CD4-positive, alpha-beta T cell (primary cell): ENCODE results near the gene STRADB. TPM values are rescaled to one million over a fixed set of nuclear protein-coding genes. Genes with fewer than 3 reads are reported as not detected.

Experiments
- ATAC-seq: fragments of 200-7000 bp; cut with Tn5 transposase; one replicate; pipeline ENCODE4 v1.10.0; 2022; ENCODE audit warnings: mild to moderate bottlenecking; ENCODE audit not compliant: poor library complexity
- CTCF ChIA-PET: fragments of 350-600 bp; sonication (Branson Sonifier 250); formaldehyde crosslinking; loops from one replicate; lab custom pipeline; 2021; ENCODE audit warnings: antibody characterized with exemption, inconsistent platforms; lab: Charles Lee
- POLR2A ChIA-PET: fragments of 350-600 bp; sonication (Branson Sonifier 250); formaldehyde crosslinking; loops from one replicate; lab custom pipeline; 2021; ENCODE audit warnings: antibody characterized with exemption, inconsistent platforms; lab: Charles Lee
- DNase-seq, 14 experiments: peaks; one replicate each; pipeline ENCODE4 v3.0.0-alpha.2; 2013 to 2020; ENCODE audit warnings: mixed read lengths in 2 of 14
- H3K27ac ChIP-seq, 2 donors: one replicate each; pipeline versions ENCODE4 v1.5.1 to v1.7.0; 2013; ENCODE audit warnings: low read length in 2 of 2, low read depth in 1 of 2, mild to moderate bottlenecking in 1 of 2
- H3K27me3 ChIP-seq, 2 experiments: 1 replicate in 1 of 2; 2 replicates in 1 of 2; pipeline versions ENCODE4 v1.6.1 to v1.7.0; 2013; ENCODE audit warnings: low read length in 2 of 2, control low read depth in 1 of 2, mild to moderate bottlenecking in 1 of 2, moderate library complexity in 1 of 2; ENCODE audit not compliant: insufficient read depth in 2 of 2, control insufficient read depth in 1 of 2
- H3K36me3 ChIP-seq: one replicate; pipeline ENCODE4 v1.6.1; 2013; ENCODE audit warnings: low read length, control low read depth; ENCODE audit not compliant: insufficient read depth
- H3K4me1 ChIP-seq: one replicate; pipeline ENCODE4 v1.6.1; 2013; ENCODE audit warnings: low read length, control low read depth; ENCODE audit not compliant: insufficient read depth
- H3K4me3 ChIP-seq: one replicate; pipeline ENCODE4 v1.5.1; 2013; ENCODE audit warnings: mild to moderate bottlenecking, low read length, moderate library complexity
- H3K9me3 ChIP-seq, 2 experiments: 1 replicate in 1 of 2; 2 replicates in 1 of 2; pipeline versions ENCODE4 v1.6.1 to v1.7.0; 2013; ENCODE audit warnings: low read length in 2 of 2, mild to moderate bottlenecking in 2 of 2, control low read depth in 1 of 2, moderate library complexity in 1 of 2; ENCODE audit not compliant: control insufficient read depth in 1 of 2, insufficient read depth in 1 of 2
- H3K27ac Mint-ChIP-seq: one replicate; pipeline ENCODE4 v1.8.0; 2020; ENCODE audit warnings: mixed read lengths
- H3K27me3 Mint-ChIP-seq: one replicate; pipeline ENCODE4 v1.8.0; 2021; ENCODE audit warnings: mixed read lengths
- H3K36me3 Mint-ChIP-seq: one replicate; pipeline ENCODE4 v1.8.0; 2021; ENCODE audit warnings: low read depth, mixed read lengths
- H3K4me1 Mint-ChIP-seq: one replicate; pipeline ENCODE4 v1.8.0; 2021; ENCODE audit warnings: low read depth, mixed read lengths
- H3K4me3 Mint-ChIP-seq: one replicate; pipeline ENCODE4 v1.8.0; 2020; ENCODE audit warnings: mild to moderate bottlenecking, mixed read lengths
- H3K9me3 Mint-ChIP-seq: one replicate; pipeline ENCODE4 v1.8.0; 2020; ENCODE audit warnings: mixed read lengths
- CTCF ChIP-seq: fragments of 200-600 bp; IDR thresholded peaks from one replicate; pipeline ENCODE4 v1.8.0; 2022; ENCODE audit warnings: antibody characterized with exemption, mild to moderate bottlenecking
- intact Hi-C, 2 experiments: fragments of 100-400 bp; cut with DNase I in 1 of 2; cut with micrococcal nuclease in 1 of 2; formaldehyde crosslinking; loops; one replicate each; pipeline versions ENCODE4 v1.15.1 to v1.9.0; 2023 to 2025; cut with DNase I, micrococcal nuclease
- total RNA-seq, 174 experiments: library from RNA in 2 of 174; stranded (reverse) in 2 of 174; gene quantifications; one replicate each; pipeline ENCODE4 v1.2.3 and lab custom pipeline; 2021 to 2026

STRADB gene
- total RNA-seq, 2 experiments from 2014 or later, result 4.2 to 5.6 TPM

- H3K27me3 ChIP-seq, result no peaks in the 10 kb centered on the region
- no peak for DNase-seq
- Mint-ChIP-seq H3K9me3 (no peaks in the 10 kb centered on the region), H3K4me3 (no peak overlapping the region), H3K4me1 (peaks cover 57% of the 10 kb centered on the region), H3K36me3 (peaks cover 6% of the 10 kb centered on the region), H3K27me3 (no peaks in the 10 kb centered on the region), H3K27ac (no peak overlapping the region)
- POLR2A ChIA-PET, result interaction anchor here (1.0 to 2.5 kb wide), 2 partner anchors 11 to 26 kb away, joined by 4 to 12 read pairs; partner anchors contain the start of genes STRADB and TRAK2
- no peak for ATAC-seq
- TF ChIP-seq CTCF, result no peak
- no peak overlapping the region for H3K4me3 ChIP-seq
- H3K4me1 ChIP-seq, result no peaks in the 10 kb centered on the region
- H3K9me3 ChIP-seq, result no peaks in the 10 kb centered on the region
- intact Hi-C loops, result no loop called here
- H3K36me3 ChIP-seq, result no peaks in the 10 kb centered on the region
- CTCF ChIA-PET, result no interaction called here
- no peak overlapping the region for H3K27ac ChIP-seq
Observed at GRCh38 chr2:201440182-201440581, 11.4 kb upstream of the STRADB start.

GRCh38 chr2:201441409-201441808, 10.1 kb upstream of the STRADB start:
- ATAC-seq (no peak), DNase-seq (no peak)
- Mint-ChIP-seq H3K27ac (no peak overlapping the region), H3K36me3 (peaks cover 6% of the 10 kb centered on the region), H3K9me3 (no peaks in the 10 kb centered on the region), H3K4me3 (no peak overlapping the region), H3K27me3 (no peaks in the 10 kb centered on the region), H3K4me1 (peaks cover 57% of the 10 kb centered on the region)
- Histone ChIP-seq H3K36me3 (peaks cover 4% of the 10 kb centered on the region), H3K4me3 (no peak overlapping the region), H3K27me3 (no peaks in the 10 kb centered on the region), H3K27ac (no peak overlapping the region), H3K9me3 (no peaks in the 10 kb centered on the region), H3K4me1 (no peaks in the 10 kb centered on the region)
- intact Hi-C loops, result no loop called here
- ChIA-PET POLR2A (interaction anchor here (2.5 kb wide), 1 partner anchor 10 kb away, joined by 12 read pairs; the partner anchor contains the start of genes STRADB and TRAK2), CTCF (interaction anchor here (2.6 kb wide), 1 partner anchor 9 kb away, joined by 6 read pairs; no protein-coding TSS in a partner anchor)
- no peak for TF ChIP-seq CTCF

GRCh38 chr2:201444746-201445465, 6.6 kb upstream of the STRADB start:
- Mint-ChIP-seq H3K4me3 (no peak overlapping the region), H3K4me1 (peaks cover 59% of the 10 kb centered on the region), H3K27ac (no peak overlapping the region), H3K9me3 (no peaks in the 10 kb centered on the region), H3K36me3 (peaks cover 19% of the 10 kb centered on the region), H3K27me3 (no peaks in the 10 kb centered on the region)
- Histone ChIP-seq H3K27ac (no peak overlapping the region), H3K27me3 (no peaks in the 10 kb centered on the region), H3K4me3 (no peak overlapping the region), H3K4me1 (peaks cover 26% of the 10 kb centered on the region), H3K9me3 (no peaks in the 10 kb centered on the region), H3K36me3 (peaks cover 7% of the 10 kb centered on the region)
- no peak for TF ChIP-seq CTCF
- intact Hi-C loops, result loop anchor here (2.0 to 5.0 kb wide), 4 partner anchors 33 to 337 kb away; partner anchors contain the start of gene ALS2 (in 1 of the 2)
- ATAC-seq (no peak), DNase-seq (no peak)
- CTCF ChIA-PET, result interaction anchor here (4.8 kb wide), 1 partner anchor 12 kb away, joined by 28 read pairs; no protein-coding TSS in a partner anchor
- POLR2A ChIA-PET, result interaction anchor here (1.8 kb wide), 1 partner anchor 30 kb away, joined by 5 read pairs; no protein-coding TSS in a partner anchor
